D721Med (cell line): ENCODE results near the gene SPATA3.
"Not testable (repeated sequence)": the region's sequence is repeated elsewhere in the genome, so short reads cannot be mapped to it uniquely, and the experiment has no call there.

Experiments
- DNase-seq: peaks from one replicate; pipeline ENCODE4 v3.0.0; 2011; ENCODE audit warnings: low spot score; ENCODE audit not compliant: insufficient read length
- FAIRE-seq: peaks from 2 replicates; lab custom pipeline; 2011; peaks lifted over from hg19 to GRCh38; lab: Jason Lieb, UNC
- TF ChIP-seq, protein P1 (sequence below): IDR thresholded peaks from 2 replicates; pipeline ENCODE4 v1.5.1; 2012; ENCODE audit warnings: mild to moderate bottlenecking, control low read depth; ENCODE audit not compliant: insufficient read depth; ENCODE audit errors: missing control alignments

Gene SPATA3

DNA sequence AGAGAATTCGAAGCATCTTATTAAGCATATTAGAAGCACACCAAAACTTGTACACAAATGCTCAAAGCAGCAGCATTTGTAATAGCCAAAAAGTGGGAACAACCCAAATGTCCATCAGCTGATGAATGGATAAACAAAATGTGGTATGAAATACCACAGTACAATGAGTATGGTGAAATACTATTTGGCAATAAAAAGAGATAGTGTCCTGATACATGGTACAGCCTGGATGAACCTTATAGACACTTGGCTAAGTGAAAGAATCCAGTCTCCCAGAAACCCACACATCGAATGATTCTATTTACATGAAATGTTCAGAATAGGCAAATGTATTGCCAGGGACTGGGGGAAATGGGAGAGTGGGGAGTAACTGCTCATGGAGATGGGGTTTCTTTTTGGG, 3.0 kb downstream of the SPATA3 start:
- DNase-seq (no peak), FAIRE-seq (no peak)
- TF ChIP-seq, protein P1, sequence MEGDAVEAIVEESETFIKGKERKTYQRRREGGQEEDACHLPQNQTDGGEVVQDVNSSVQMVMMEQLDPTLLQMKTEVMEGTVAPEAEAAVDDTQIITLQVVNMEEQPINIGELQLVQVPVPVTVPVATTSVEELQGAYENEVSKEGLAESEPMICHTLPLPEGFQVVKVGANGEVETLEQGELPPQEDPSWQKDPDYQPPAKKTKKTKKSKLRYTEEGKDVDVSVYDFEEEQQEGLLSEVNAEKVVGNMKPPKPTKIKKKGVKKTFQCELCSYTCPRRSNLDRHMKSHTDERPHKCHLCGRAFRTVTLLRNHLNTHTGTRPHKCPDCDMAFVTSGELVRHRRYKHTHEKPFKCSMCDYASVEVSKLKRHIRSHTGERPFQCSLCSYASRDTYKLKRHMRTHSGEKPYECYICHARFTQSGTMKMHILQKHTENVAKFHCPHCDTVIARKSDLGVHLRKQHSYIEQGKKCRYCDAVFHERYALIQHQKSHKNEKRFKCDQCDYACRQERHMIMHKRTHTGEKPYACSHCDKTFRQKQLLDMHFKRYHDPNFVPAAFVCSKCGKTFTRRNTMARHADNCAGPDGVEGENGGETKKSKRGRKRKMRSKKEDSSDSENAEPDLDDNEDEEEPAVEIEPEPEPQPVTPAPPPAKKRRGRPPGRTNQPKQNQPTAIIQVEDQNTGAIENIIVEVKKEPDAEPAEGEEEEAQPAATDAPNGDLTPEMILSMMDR = no peak

DNA sequence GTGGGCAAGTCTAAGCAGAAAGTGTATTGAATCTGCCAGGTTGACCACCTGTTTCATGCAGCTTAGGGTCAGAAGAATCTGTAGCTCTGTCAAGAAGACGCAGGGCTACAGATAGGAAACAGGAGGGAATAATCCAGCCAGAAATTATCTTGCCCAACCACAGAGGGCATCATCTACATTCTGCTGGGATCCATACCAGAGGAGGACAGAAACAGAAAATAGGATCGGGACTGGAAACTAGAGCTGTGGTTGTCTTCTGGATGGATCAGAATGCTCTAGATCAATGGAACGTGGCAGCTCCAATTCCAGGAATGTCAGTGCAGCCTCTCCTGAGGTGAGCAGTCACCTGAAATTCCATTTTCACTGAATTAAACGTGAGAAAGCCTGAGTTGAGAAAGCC, 3.6 kb downstream of the SPATA3 start:
- no peak for FAIRE-seq
- DNase-seq = no peak
- TF ChIP-seq, protein P1 = no peak

DNA sequence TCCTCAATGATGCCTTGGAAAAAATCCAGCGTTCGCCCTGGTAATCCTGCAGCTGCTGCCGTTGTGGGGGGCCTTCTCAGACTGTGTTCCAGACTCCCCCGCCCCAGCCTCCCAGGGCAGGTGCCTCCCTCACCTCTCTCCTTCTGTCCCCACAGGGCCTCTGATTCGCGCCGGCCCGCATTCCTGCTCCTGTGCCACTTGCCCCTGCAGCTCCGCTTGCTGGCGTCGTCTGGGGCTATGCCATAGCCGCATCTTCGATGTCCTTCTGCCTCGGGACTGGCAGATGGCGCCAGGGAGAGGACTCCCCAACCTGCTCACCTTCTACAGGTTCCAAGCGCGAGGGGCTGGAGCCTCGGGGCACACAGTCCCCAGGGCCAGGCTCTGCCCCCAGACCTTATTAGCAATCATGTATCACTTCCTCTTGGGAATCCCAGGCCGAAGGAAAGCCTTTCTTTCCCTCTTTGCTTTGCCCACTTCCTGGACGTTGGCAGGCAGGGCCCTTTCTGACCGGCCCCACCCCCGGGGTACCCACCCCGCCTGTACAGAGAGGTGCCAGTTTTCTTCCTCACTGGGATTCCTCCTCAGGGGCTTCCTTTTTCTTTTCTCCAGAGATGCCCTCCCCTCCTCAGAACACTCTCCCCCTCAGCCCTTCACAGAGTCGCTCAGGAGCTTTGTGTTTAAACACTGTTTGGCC, 4.4 kb downstream of the SPATA3 start:
- FAIRE-seq = no peak
- TF ChIP-seq, protein P1 = no peak
- no peak for DNase-seq

DNA sequence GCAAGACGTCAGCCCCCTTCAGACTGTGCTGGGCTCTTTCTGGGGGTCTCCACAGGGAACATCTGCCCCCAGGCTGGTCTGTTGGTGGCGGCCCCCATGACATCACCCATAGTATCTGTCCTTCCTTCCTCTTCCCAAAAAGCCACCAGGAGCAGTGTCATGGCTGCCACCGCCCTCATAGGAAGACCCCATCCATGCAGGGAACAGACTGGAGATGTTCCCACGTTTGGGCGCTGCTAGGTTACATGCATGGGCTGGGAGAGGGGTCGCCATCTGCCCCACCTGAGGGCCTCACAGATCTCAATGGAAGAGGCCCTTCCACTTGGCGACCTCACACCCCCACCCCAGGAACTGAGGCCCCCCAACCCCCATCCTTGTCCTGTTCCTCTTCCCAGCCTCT, 5.1 kb downstream of the SPATA3 start:
- DNase-seq (no peak), FAIRE-seq (no peak)
- TF ChIP-seq, protein P1 = no peak

DNA sequence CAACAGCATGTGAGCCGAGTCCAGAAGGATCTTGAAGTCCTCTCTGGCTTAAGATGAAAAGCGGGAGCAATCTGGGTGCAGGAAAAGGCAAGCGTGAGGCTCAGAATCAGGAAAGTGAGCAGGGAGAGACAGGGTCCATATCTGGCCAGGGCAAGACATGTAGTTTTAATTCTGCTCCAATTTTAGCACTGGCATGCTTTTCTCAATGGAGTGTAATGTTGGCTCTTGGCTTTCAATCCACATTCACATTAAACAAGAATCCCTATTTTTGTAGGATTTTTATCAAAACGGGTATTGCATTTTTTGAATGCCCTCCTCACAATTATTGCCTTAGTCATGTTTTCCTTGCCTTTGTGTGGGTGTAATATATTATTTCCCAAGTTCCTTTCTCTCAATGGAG, 6.0 kb downstream of the SPATA3 start:
- TF ChIP-seq, protein P1 = no peak
- FAIRE-seq (no peak), DNase-seq (no peak)

DNA sequence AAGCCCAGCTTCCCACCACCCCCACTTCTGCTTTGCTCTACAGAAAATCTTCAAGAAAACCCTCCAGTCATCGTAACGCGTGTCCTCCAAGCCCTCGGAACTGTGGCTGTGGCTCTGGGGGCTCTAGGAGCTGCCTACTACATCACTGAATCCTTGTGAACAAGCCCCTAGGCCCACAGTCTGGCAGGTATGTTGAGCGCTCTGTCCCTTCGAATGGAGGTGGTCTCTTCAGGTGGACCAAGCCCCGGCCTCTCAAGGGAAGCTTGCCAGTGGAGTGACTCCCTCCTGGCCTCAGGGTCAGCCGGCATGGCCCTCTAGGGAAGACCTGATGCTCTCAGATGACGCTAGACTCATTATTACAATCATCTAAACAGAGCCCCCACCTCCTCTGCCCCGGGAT, 6.7 kb downstream of the SPATA3 start:
- FAIRE-seq = no peak
- DNase-seq = no peak
- TF ChIP-seq, protein P1 = no peak

DNA sequence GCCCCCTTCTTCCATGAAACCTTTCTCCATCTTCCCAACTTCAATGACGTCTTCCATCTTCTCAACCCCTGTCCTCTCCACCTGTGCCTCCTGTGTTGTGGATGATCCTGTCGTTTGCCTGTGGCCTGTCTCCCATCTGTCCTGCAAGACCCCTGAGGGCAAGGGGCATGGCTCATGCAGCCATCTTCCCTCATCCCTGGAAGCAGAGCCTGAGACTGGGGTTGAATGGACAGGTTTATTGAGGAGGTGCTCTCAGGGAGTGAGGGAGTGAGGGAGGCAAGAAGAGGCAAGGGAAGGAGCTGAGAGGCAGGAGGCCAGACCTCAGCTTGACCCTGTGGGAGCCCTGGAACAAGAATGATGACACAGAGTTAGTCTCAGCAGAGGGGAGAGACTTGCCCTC, 7.3 kb downstream of the SPATA3 start:
- FAIRE-seq = no peak
- no peak for DNase-seq
- TF ChIP-seq, protein P1 = no peak

DNA sequence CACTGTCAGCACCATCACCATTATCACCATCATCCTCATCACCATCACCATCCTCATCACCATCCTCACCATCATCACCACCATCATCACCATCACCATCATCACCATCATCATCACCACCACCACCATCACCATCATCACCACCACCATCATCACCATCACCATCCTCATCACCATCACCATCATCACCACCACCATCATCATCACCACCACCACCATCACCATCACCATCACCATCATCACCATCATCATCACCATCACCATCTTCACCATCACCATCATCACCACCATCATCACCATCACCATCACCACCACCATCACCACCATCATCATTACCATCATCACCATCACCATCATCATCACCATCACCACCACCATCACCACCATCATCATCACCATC, 9.0 kb downstream of the SPATA3 start:
- DNase-seq = not testable (repeated sequence)
- FAIRE-seq = peak; percentile 61
